GM21717 (cell line): ENCODE measurements around the gene SLC22A14.
"Not testable (repeated sequence)": the region's sequence is repeated elsewhere in the genome, so short reads cannot be mapped to it uniquely, and the experiment has no call there.

ENCODE experiments used
- ATAC-seq: cut with Tn5 transposase; IDR thresholded peaks from one replicate; pipeline ENCODE4 v1.9.1; 2021; ENCODE audit warnings: mild to moderate bottlenecking, moderate library complexity; ENCODE audit not compliant: unreplicated experiment

The SLC22A14 gene

DNA sequence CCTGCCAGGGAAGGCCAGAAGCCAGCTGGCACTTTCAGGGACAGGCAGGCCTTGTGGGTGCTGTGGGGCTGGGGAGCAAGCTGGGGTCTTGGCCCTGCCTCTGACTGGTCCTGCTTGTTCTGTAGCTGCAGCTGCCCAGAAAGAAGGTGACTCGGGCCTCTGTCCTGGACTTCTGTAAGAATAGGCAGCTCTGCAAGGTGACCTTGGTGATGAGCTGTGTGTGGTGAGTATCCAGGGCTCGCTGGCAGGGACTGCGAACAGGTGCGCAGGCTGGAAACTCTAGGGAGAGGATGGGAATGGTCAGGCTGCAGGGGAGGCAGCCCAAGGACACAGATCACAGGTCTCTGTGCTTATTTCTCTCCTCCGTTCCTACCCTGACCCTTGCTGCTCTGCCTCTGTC is 31.2 kb downstream of the SLC22A14 start:
- no peak for ATAC-seq

DNA sequence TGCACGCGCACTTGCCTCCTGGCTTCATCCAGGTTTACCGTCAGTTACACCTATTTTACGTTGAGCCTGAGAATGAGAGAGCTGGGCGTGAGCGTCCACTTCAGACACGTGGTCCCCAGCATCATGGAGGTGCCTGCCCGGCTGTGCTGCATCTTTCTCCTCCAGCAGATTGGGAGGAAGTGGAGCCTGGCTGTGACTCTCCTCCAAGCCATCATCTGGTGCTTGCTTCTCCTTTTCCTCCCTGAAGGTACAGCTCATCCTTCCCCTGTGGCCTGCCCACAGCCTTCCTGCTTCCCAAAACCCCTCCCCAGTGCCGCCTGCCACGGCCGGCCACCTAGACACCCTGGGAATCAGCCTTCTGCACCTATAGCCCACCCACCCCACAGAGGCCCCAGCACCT is 31.6 kb downstream of the SLC22A14 start:
- ATAC-seq, result no peak

DNA sequence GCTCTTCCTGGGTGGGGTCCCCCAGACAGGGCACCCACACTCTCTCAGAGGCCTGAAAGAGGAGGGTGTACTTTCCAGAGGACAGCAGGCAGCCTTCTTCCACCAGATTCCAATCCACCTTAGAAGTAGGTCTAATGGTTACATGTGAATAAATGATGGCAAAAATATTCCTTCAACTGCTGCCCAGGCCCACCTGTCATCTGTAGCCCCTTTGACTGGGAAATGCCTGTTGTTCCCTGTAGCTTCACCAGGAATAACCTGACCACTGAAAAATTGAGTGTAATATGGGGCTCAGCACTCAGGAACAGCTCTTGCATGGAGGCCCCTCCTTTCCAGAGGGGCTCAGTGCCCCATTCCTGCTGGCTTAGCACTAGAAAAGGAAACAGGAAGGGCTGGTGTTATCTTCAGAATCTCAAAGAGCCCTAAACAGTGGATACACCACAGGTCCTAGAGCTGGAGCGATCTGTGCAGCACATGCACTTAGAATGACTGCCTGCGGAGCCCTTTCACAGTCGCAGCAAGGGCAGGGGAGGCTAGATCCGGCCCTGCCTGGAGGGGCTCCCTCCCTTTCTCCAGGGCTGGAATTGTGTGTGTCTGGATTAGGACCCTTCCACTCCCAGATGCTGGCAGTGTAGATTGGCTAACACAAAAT is 32.1 kb downstream of the SLC22A14 start:
- ATAC-seq, result no peak

DNA sequence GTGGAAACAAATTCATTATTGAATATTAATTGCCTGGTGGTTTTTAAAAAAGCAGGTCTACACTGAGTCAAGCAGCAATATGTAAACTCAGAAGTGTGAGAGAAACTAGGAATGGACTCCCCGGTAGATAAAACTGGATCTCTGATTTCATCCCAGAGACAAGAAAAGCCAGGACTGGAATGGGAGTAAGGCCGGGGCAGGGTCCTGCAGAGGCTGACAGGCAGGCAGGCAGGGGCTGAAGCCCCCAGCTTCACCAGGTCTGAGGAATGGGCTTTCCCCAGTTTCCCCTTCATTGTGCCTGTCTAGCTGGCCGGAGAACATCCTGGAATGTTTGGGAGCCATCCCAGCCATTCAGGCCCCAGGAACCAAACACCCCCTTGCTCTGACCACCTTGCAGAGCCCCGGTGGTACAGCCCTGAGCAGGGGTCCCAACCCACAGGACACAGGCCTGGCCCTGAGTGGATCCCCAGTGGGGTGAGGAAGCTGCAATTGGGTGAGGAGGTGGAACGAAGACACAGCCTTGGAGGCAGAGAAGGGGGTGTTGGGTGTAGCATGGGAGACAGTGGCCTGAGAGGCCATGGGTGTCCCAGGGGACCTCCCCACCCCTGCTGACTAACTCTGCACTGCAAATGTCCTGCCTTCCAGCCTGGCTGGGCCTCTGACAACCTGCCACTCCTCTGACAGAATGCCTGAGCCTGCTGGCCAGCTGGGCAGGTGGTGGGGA is 32.8 kb downstream of the SLC22A14 start:
- no peak for ATAC-seq

DNA sequence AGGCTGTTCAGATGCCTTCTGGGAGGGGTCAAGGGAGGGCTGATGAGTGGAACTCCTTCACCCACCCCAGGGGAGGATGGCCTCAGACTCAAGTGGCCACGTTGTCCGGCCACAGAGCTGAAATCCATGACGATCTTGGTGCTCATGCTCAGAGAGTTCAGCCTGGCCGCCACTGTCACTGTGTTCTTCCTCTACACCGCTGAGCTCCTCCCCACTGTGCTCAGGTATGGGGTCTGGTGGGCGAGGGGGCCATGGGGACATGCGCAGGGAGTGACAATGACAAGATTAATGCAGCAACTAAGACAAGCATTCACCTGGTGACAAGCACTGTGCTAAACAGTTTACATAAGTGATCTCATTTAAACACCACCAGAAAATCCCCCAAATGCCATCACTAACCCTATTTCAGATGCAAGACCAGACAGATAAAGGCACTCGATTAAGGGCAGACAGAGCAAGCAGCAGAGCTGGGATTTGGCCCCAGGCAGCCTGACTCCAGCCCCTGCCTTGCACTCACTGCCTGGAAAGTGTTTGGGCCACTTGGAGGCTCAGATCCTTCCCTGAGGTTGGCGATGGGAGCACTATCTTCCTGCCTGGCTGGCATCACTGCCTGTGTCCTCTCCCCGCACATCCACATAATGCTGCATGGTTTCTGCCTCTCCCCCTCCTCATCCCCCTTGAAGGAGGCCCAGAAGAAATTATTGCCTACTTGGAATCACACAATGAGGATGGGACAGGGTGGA is 33.6 kb downstream of the SLC22A14 start:
- ATAC-seq, result no peak

DNA sequence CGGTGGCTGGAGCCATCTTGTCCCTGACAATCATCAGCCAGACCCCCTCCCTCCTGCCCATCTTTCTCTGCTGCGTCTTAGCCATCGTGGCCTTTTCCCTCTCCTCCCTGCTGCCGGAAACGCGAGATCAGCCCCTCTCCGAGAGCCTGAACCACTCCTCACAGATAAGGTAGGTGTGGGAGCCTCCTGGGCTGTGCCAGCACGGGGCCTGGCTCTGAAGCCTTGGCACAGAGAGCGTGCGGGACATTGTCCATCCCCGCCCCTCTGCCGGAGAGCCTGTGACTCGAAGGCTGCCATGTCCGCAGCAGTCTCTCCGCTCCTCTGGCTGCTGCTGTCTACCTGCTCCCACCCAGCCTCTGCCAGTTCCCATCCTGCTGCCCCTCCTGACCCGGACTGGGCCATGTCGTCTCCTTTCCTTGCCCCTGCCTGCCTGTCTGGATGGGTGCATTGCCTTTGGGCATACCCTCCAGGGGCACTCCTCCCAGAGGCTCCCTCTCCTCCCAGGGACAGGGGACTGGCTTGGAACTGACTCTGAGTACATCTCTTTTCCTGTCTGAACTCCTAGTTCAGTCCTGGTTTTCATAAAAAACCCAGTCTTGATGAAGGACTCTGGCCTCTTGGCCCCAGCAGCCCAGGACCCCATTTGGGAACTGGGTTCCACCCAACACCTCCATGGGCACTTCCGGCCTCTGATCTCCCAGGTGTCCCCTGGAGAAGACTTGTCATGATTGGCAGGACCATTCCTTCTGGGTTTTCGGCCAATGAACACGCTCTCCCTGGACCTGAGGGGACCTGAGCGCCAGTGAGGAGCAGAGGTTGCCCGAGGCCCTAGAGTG is 34.5 kb downstream of the SLC22A14 start:
- no peak for ATAC-seq

DNA sequence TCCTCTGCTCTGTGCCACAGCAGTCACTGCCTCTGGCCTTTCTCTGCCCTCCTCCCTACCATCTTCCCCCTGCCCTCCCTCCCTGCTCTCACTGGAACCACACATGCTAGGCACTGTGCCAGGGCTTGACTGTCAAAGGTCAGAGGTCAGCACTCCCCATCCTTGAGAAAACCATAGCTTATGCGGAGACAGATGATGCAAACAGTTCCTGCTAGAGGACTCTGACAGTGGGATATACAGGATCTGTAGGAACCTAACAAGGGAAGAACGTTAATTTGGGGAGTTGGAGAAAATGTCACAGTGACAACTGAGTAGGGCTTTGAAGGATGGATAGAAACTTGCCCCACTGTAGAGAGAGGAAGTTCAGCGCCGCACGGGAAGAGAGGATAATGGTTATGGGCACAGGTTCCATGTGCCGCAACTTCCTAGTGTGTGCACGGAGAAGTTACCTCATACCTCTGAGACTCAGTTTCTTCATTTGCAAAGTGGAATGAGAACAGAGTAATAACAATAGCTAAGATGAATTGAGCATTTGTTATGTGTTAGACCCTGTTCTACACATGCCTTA is 35.2 kb downstream of the SLC22A14 start:
- ATAC-seq, result no peak

DNA sequence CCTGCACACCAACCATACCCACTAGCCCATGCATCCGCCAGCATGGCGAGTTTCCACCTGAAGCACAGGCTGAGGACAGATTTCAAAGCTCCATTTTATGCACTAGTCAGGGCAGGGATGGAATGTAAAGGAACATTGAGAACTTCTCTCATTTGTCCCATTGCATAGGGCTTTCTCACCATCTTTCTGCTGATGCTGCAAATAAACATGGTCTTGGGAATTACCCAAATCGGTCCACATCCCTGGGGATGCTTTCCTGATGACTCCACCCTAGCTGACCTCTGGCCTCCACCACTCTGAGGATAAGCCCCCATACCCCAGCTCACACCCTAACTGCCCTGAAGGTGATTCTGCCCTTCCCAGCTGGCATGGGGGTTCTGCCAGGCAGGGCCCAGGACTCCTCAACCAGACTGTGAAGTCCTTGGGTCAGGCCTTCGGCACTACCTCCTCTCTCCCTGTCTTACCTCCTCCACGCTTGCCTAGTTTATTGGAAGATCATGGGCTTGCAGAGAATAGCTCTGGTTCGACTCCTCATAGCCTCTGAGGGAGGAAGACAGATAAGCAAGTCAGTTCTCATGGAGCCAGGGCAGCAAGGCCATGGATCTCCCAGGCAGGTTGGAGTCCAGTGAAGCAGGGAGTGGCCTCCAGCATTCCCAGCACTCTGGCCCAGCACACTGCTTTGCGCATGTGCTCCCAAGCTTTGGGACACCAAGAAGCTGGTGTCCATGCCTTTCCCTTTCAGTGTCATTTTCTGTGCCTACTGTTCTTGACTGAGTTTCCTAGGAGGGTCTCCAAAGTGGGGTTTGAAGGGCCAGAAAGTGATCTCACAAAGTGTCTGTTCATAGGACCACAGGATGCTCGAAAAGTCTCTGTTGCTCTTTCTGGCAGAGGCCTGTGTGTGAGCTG is 36.9 kb downstream of the SLC22A14 start:
- no peak for ATAC-seq

DNA sequence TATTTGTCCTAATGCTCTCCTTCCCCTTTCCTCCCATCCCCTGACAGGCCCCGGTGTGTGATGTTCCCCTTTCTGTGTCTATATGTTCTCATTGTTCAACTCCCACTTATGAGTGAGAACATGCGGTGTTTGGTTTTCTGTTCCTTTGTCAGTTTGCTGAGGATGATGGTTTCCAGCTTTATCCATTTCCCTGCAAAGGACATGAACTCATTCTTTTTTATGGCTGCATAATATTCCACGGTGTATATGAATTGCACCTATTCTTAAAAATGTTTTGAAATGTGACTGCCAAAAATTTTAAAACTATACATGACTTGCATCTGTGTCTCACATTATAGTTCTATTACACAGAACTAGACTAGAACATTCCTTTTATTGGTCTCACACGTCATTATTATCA is 38.5 kb downstream of the SLC22A14 start:
- not testable (repeated sequence) for ATAC-seq

DNA sequence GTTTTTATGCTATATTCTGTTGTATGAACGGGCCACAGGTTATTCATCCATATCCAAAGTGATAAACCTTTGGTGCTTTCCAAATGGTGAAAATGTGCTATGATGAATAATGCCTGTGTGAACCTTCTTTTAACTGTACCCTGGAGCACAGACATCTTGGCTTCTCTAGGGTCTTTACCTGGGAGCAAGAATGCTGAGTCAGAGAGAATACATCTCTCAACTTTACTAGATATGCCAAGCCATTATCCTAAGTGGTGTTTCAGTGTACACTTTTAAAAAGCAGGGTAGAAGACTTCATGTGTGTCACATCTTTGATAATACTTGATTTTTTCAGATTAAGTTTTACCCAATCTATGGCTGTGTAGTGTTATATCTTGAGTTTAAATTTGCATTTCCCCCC is 41.0 kb downstream of the SLC22A14 start:
- no peak for ATAC-seq

DNA sequence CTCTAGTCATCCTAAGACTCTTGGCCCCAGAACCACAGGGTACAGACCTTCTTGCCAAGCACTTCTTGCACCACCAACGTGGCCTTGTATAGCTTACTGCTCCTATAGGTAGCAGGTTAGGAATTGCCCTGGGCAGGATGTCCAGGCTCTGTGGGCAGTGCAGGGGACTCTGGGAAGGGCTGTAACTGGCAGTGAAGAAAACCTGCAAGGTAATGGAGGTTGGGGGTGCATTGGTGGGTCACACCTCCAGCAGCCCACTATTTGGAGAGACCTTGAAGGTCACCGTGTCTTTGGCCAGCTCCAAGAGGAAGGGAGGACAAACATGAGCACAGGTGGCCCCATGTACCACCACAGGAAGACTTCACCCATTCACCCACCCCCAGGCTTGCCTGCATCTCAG is 43.2 kb downstream of the SLC22A14 start:
- ATAC-seq, result no peak

DNA sequence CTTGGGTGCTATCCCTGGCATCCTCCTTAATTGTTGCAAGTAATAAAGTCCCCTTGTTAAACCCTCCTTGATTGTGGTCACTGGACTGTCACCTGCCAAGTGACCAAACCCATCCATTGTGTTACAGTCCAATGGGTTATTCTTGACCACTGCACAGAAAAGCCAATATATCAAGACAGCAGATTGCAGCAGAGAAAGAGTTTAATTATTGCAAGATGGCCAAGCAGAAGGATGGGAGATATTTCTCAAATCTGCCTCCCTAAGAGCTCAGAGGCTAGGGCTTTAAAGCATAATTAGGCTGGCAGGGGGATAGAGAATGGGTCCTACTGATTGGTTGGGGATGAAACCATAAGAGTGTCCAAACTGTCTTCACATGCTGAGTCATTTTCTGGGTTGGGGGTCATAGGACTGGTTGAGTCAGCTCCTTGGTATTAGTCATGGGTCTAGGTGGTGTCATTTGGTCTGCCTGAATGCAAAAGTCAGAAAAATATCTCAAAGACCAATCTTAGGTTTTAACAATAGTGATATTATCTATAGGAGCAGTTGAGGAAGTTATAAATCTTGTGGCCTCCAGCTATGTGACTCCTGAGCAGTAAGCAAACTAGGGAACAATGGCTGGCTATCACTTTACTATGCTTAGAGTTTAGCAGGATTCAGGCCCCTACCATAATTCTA is 45.4 kb downstream of the SLC22A14 start:
- no peak for ATAC-seq

DNA sequence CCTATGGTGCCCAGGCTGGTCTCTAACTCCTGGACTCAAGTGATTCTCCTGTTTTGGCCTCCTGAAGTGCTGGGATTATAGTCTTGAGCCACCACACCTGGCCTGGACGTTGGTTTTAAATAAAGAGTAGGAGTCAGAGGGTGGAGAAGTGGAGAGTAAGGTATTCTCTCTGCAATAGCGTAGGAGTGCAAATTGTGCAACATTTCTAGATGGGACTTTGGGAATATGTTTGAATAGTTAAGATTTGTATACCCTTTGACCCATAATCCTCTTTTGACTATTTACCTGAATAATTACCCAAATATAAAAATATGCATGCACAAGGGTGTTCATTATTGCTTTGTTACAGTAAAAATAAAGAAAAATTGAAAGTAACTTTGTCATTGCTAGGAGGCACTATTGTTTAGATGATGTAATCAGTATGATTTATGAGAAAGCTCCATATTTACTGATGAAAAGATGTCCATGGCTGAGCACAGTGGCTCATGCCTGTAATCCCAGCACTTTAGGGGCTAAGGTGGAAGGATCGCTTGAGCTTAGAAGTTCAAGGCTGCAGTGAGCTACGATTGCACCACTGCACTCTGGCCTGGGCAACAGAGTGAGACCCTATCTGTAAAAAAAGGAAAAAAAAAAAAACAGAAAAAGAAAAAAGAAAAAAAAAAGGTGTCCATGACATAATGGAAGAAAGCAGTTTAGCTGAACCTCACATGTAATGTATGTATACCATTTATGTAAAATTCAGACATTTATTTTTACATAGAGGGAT is 49.3 kb downstream of the SLC22A14 start:
- no peak for ATAC-seq

DNA sequence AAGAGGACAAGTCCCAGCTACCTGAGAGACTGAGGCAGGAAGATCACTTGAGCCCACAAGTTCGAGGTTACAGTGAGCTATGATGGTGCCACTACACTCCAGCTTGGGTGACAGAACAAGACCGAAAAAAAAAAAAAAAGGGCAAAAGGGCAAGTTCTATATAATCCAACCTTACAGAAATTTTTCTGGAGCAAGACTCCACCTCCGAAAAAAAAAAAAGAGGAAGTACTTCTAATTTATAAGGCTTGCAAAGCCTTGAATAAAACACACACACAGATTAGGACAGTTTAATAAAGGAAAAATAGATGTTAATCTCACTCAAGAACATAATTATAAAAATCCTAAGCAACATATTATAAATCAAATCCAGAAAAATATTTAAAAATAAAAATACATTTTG is 50.1 kb downstream of the SLC22A14 start:
- no peak for ATAC-seq

DNA sequence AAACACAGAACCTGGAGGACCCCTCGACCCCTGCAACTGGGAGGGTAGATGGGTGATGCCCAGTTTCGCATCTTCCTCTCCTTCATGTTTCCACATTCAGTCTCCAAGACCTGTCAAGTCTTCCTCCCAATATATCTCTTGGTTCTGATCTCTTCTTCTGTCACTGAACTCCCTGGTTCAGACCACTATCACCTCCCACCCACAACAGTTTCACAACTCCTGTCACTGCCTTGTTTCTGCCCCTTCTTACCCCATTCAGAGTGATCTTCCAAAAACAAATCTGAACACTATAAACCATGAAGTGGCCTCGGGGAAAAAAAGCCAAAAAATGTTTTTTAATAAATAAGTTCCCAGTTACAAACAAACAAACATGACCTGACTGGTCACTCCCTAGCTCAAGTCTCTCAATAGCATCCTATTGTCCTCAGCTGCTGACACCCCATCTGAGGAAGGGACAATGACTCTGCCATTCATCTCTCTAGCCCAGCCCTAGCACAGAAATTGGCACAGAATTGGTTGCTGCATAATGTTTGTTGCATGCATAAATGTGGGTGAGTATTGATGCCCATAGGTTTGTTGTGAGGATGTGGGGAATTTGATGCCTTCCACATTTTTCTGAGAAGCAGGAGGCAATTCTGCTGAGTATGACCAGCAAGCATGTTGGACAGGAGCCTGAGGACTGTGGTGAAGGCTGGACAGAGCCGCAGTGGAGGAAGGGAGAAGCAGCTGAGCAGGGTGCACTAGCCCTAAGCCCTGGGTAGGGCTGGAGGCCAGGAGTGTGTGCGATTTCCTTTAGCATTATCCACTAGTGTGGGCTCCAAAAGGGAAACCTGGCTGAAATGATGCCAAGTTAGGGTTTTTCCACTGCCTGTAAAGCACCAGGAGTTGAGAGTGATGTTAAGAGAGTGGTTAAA is 52.3 kb downstream of the SLC22A14 start:
- ATAC-seq, result no peak

DNA sequence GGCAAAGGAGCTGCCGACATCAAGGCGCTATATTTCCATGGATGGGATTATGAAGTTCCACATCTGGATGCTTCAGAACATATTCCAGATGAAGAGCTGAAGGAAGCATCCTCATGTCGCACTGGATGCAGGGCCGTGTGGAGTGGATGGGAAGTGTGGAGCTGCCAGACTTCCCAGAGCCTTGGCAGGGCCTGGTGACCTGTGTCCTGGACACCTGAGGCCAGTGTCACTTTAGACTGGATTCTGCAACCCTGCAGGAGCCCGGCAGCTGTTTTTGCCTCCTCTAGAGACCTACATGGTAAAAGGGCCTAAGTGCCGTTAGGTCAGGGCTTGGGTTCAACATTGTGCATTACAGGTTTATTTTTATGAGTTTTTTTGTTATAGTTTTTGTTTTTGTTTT is 53.2 kb downstream of the SLC22A14 start:
- no peak for ATAC-seq

DNA sequence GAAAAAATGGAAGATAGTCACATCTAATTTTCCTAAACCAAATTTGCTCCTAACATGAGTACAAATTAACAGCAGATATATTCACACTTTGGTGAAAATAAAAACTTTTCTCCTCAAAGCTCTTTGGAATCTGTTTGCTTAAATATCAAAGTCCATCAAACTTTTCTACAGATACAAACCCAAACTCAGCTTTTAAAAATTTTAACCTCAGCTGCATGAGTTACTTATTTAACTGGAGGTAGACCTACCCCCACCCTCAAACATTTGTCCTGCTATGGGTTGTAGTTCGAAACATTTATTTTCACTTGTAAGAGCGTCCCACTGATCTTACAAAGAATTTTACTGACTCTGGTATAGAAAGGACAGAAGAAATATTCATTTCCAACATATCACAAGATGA is 55.6 kb downstream of the SLC22A14 start:
- no peak for ATAC-seq
